ENCODE results near the gene ILF3. TPM values are rescaled to one million over a fixed set of nuclear protein-coding genes. Genes with fewer than 3 reads are reported as not detected.

Gene ILF3
- 143 and 155 TPM in 2 replicates for polyA plus RNA-seq (2011; rRNA removed)
- 123 and 144 TPM in 2 replicates for polyA minus RNA-seq (2011; rRNA and poly(A)+ RNA removed)

DNA sequence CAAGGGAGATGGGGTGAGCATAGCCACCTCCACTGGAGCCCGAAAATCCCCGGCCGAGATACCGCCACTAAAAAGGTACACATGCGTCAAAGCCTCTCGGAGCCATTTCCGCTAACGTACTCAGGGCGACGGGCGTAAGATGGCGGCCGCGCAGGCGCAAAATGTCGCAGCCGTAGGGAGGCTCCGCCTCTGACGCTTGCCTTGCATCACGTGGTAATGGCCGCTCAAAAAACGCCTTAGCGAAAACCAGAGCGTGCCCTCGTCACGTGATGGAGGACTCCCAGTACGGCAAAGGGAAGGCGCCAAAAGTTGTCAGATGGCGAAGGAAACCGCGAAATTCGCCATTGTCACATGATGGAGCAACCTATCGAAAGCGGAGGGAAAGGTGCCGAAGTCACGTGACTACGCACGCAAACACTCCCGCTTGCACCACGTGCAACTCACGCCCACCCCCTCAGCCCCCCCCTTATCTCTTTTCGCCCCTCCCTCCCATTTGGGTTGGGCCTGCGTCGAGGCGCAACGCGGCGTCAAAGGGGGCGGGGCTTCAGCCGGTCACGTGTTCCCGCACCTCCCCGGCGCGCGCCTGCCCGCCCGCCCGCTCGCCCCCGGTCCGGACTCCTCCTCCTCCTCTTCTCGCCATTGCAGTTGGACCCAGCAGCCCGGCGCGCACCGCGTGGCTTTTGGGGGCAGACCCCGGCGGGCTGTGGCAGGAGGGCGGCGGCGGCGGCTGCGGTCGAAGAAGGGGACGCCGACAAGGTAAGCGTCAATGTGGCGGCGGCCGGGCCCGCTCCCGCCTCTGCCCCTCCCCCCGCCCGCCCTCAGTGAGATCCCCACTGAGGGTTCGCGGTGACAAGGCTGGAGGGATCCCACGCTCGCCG is at the start of gene ILF3:
TSS of gene ILF3 (plus strand) at position 615 of the 878 bp plus-strand sequence. CDS start 16,260 bp downstream, outside the sequence.
- DNase-seq (ENCODE audit: low read depth, low spot score): peak; percentile 100
- peak within 1 kb of the TSS; percentile 98 for H3K4me3 ChIP-seq (ENCODE audit: low read depth, low read length)
- H3K27ac ChIP-seq (ENCODE audit: low read depth, low read length): peak within 1 kb of the TSS; percentile 99
- TF ChIP-seq, protein P1, sequence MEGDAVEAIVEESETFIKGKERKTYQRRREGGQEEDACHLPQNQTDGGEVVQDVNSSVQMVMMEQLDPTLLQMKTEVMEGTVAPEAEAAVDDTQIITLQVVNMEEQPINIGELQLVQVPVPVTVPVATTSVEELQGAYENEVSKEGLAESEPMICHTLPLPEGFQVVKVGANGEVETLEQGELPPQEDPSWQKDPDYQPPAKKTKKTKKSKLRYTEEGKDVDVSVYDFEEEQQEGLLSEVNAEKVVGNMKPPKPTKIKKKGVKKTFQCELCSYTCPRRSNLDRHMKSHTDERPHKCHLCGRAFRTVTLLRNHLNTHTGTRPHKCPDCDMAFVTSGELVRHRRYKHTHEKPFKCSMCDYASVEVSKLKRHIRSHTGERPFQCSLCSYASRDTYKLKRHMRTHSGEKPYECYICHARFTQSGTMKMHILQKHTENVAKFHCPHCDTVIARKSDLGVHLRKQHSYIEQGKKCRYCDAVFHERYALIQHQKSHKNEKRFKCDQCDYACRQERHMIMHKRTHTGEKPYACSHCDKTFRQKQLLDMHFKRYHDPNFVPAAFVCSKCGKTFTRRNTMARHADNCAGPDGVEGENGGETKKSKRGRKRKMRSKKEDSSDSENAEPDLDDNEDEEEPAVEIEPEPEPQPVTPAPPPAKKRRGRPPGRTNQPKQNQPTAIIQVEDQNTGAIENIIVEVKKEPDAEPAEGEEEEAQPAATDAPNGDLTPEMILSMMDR (IDR thresholded peaks at IDR 0.05; ENCODE audit: low read depth, low read length): no peak
- no peaks in the 10 kb centered on the region for H3K27me3 ChIP-seq (ENCODE audit: control insufficient read depth, insufficient read depth, low read length)
- CTCF ChIA-PET: interaction anchor here (2.7 kb wide), 1 partner anchor 73 kb away, joined by 12 read pairs; no protein-coding TSS in a partner anchor
- POLR2A ChIA-PET: no interaction called here
- H3K9me3 ChIP-seq (ENCODE audit: control insufficient read depth, insufficient read depth, low read length): peaks cover 5% of the 10 kb centered on the region; the same call in 1 of the 2 replicates

GRCh38 chr19:10604460-10604980 is 49.6 kb upstream of the ILF3 start:
- H3K4me3 ChIP-seq (ENCODE audit: low read depth, low read length): 0 out of 2 replicates have a peak overlapping the region, but pooled peaks have one; percentile 2
- no peaks in the 10 kb centered on the region; the same call in 1 of the 2 replicates for H3K9me3 ChIP-seq (ENCODE audit: control insufficient read depth, insufficient read depth, low read length)
- CTCF ChIA-PET: interaction anchor here (1.1 to 1.7 kb wide), 3 partner anchors 22 to 40 kb away, joined by 3 to 5 read pairs (median 5); no protein-coding TSS in a partner anchor
- POLR2A ChIA-PET: no interaction called here
- DNase-seq (ENCODE audit: low read depth, low spot score): no peak
- TF ChIP-seq, protein P1 (IDR thresholded peaks at IDR 0.05; ENCODE audit: low read depth, low read length): no peak
- no peak overlapping the region for H3K27ac ChIP-seq (ENCODE audit: low read depth, low read length)
- peaks cover 5% of the 10 kb centered on the region for H3K27me3 ChIP-seq (ENCODE audit: control insufficient read depth, insufficient read depth, low read length)

DNA sequence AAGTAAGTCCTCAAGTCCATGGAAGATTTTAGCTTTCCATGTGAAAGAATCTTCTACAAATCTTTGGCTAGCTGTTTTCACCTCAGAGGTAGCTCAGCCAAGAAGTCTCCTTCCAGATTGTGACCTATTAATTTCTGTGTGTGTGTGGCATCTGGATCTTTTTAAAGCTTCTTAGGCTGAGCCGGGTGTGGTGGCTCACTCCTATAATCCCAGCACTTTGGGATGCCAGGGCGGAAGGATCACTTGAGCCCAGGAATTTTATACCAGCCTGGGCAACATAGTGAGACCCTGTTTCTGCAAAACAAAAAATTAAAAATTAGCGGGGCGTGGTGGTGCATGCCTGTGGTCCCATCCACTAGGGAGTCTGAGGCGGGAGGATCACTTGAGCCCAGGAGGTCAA is 42.2 kb upstream of the ILF3 start:
- CTCF ChIA-PET: interaction anchor here (0.9 to 1.9 kb wide), 4 partner anchors 30 to 259 kb away, joined by 3 to 7 read pairs (median 3); partner anchors contain the start of gene CARM1
- POLR2A ChIA-PET: interaction anchor here (0.5 to 0.7 kb wide), 2 partner anchors 36 to 83 kb away, joined by 3 read pairs; no protein-coding TSS in a partner anchor
- no peaks in the 10 kb centered on the region for H3K27me3 ChIP-seq (ENCODE audit: control insufficient read depth, insufficient read depth, low read length)

GRCh38 chr19:10612499-10613119 is 41.5 kb upstream of the ILF3 start:
- DNase-seq (ENCODE audit: low read depth, low spot score): no peak
- Histone ChIP-seq H3K9me3 (ENCODE audit: control insufficient read depth, insufficient read depth, low read length) (no peaks in the 10 kb centered on the region), H3K27ac (ENCODE audit: low read depth, low read length) (no peak overlapping the region), H3K4me3 (ENCODE audit: low read depth, low read length) (no peak overlapping the region), H3K27me3 (ENCODE audit: control insufficient read depth, insufficient read depth, low read length) (no peaks in the 10 kb centered on the region)
- TF ChIP-seq, protein P1 (IDR thresholded peaks at IDR 0.05; ENCODE audit: low read depth, low read length): no peak
- POLR2A ChIA-PET: interaction anchor here (0.7 kb wide), 2 partner anchors 32 to 870 kb away, joined by 3 to 11 read pairs; no protein-coding TSS in a partner anchor
- CTCF ChIA-PET: interaction anchor here (1.1 to 1.9 kb wide), 2 partner anchors 31 to 32 kb away, joined by 3 to 7 read pairs; no protein-coding TSS in a partner anchor

More for the DNA sequence above, 42.2 kb upstream of the ILF3 start:
- no peak for DNase-seq (ENCODE audit: low read depth, low spot score)
- Histone ChIP-seq H3K9me3 (ENCODE audit: control insufficient read depth, insufficient read depth, low read length) (no peaks in the 10 kb centered on the region), H3K27ac (ENCODE audit: low read depth, low read length) (no peak overlapping the region), H3K4me3 (ENCODE audit: low read depth, low read length) (no peak overlapping the region)
- TF ChIP-seq, protein P1 (IDR thresholded peaks at IDR 0.05; ENCODE audit: low read depth, low read length): no peak
